Muscle layer of duodenum (tissue), 2 donors: ENCODE data around the gene ZNF444.

ENCODE experiments used
- H3K27ac ChIP-seq: one replicate; pipeline ENCODE4 v1.7.0; 2013; ENCODE audit warnings: mild to moderate bottlenecking, low read length
- H3K27me3 ChIP-seq: one replicate; pipeline ENCODE4 v1.7.0; 2013; ENCODE audit warnings: low read depth, mild to moderate bottlenecking, control low read depth, low read length
- H3K36me3 ChIP-seq, 2 donors: one replicate each; pipeline ENCODE4 v1.7.0; 2013; ENCODE audit warnings: low read length in 2 of 2, control low read depth in 1 of 2, mild to moderate bottlenecking in 1 of 2; ENCODE audit not compliant: insufficient read depth in 2 of 2, control insufficient read depth in 1 of 2
- H3K4me1 ChIP-seq, 2 donors: one replicate each; pipeline ENCODE4 v1.7.0; 2013; ENCODE audit warnings: low read length in 2 of 2, mild to moderate bottlenecking in 2 of 2, control low read depth in 1 of 2, moderate library complexity in 1 of 2; ENCODE audit not compliant: insufficient read depth in 2 of 2, control insufficient read depth in 1 of 2
- H3K4me3 ChIP-seq, 2 donors: one replicate each; pipeline ENCODE4 v1.7.0; 2013; ENCODE audit warnings: low read length in 2 of 2, low read depth in 1 of 2, mild to moderate bottlenecking in 1 of 2
- H3K9me3 ChIP-seq, 2 donors: one replicate each; pipeline ENCODE4 v1.7.0; 2013; ENCODE audit warnings: low read length in 2 of 2, control low read depth in 1 of 2, mild to moderate bottlenecking in 1 of 2; ENCODE audit not compliant: control insufficient read depth in 1 of 2
- donor health status: healthy.

ZNF444 gene

GRCh38 chr19:56149656-56150038, 8.6 kb downstream of the ZNF444 start:
- no peaks in the 10 kb centered on the region for H3K27me3 ChIP-seq
- H3K4me3 ChIP-seq = no peak overlapping the region
- no peak overlapping the region for H3K27ac ChIP-seq
- H3K36me3 ChIP-seq = peaks cover 8 to 42% of the 10 kb centered on the region in 2 donors
- no peaks in the 10 kb centered on the region for H3K9me3 ChIP-seq
- peaks cover 0 to 4% of the 10 kb centered on the region in 2 donors for H3K4me1 ChIP-seq

GRCh38 chr19:56150358-56150757, 9.3 kb downstream of the ZNF444 start:
- H3K27me3 ChIP-seq = no peaks in the 10 kb centered on the region
- H3K9me3 ChIP-seq = no peaks in the 10 kb centered on the region
- no peak overlapping the region for H3K27ac ChIP-seq
- H3K4me3 ChIP-seq = no peak overlapping the region
- H3K36me3 ChIP-seq = peaks cover 10 to 44% of the 10 kb centered on the region in 2 donors
- H3K4me1 ChIP-seq = peaks cover 0 to 4% of the 10 kb centered on the region in 2 donors

GRCh38 chr19:56152644-56153043, 11.6 kb downstream of the ZNF444 start:
- no peaks in the 10 kb centered on the region for H3K27me3 ChIP-seq
- H3K4me3 ChIP-seq = no peak overlapping the region
- H3K27ac ChIP-seq = no peak overlapping the region
- H3K36me3 ChIP-seq = peaks cover 16 to 32% of the 10 kb centered on the region in 2 donors
- H3K9me3 ChIP-seq = no peaks in the 10 kb centered on the region
- H3K4me1 ChIP-seq = peaks cover 0 to 4% of the 10 kb centered on the region in 2 donors

- H3K4me1 ChIP-seq = peaks cover 0 to 4% of the 10 kb centered on the region in 2 donors
- peaks cover 10 to 31% of the 10 kb centered on the region in 2 donors for H3K36me3 ChIP-seq
- H3K9me3 ChIP-seq = no peaks in the 10 kb centered on the region
- no peak overlapping the region for H3K27ac ChIP-seq
- no peak overlapping the region for H3K4me3 ChIP-seq
- no peaks in the 10 kb centered on the region for H3K27me3 ChIP-seq
Measured at GRCh38 chr19:56153507-56153906, 12.4 kb downstream of the ZNF444 start.

- Histone ChIP-seq H3K27me3 (no peaks in the 10 kb centered on the region), H3K27ac (no peak overlapping the region), H3K36me3 (peaks cover 14 to 34% of the 10 kb centered on the region in 2 donors), H3K4me3 (no peak overlapping the region), H3K4me1 (peaks cover 0 to 2% of the 10 kb centered on the region in 2 donors), H3K9me3 (no peaks in the 10 kb centered on the region)
Measured at GRCh38 chr19:56155124-56155687, 14.1 kb downstream of the ZNF444 start.

GRCh38 chr19:56156768-56157167, 15.7 kb downstream of the ZNF444 start:
- Histone ChIP-seq H3K36me3 (peaks cover 17 to 45% of the 10 kb centered on the region in 2 donors), H3K4me1 (no peaks in the 10 kb centered on the region), H3K27me3 (no peaks in the 10 kb centered on the region), H3K4me3 (no peak overlapping the region), H3K27ac (no peak overlapping the region), H3K9me3 (no peaks in the 10 kb centered on the region)

- Histone ChIP-seq H3K4me1 (no peaks in the 10 kb centered on the region), H3K36me3 (peaks cover 17 to 45% of the 10 kb centered on the region in 2 donors), H3K27me3 (no peaks in the 10 kb centered on the region), H3K27ac (no peak overlapping the region), H3K9me3 (no peaks in the 10 kb centered on the region), H3K4me3 (no peak overlapping the region)
Measured at GRCh38 chr19:56158170-56158757, 17.2 kb downstream of the ZNF444 start.

GRCh38 chr19:56159009-56159559, 18.0 kb downstream of the ZNF444 start:
- no peaks in the 10 kb centered on the region for H3K9me3 ChIP-seq
- no peak overlapping the region for H3K4me3 ChIP-seq
- H3K27ac ChIP-seq = no peak overlapping the region
- H3K4me1 ChIP-seq = no peaks in the 10 kb centered on the region
- H3K27me3 ChIP-seq = no peaks in the 10 kb centered on the region
- H3K36me3 ChIP-seq = peaks cover 17 to 45% of the 10 kb centered on the region in 2 donors

GRCh38 chr19:56159622-56160271, 18.7 kb downstream of the ZNF444 start:
- no peaks in the 10 kb centered on the region for H3K4me1 ChIP-seq
- H3K27ac ChIP-seq = no peak overlapping the region
- no peaks in the 10 kb centered on the region for H3K27me3 ChIP-seq
- peaks cover 17 to 45% of the 10 kb centered on the region in 2 donors for H3K36me3 ChIP-seq
- no peaks in the 10 kb centered on the region for H3K9me3 ChIP-seq
- no peak overlapping the region for H3K4me3 ChIP-seq

GRCh38 chr19:56161534-56161933, 20.4 kb downstream of the ZNF444 start:
- Histone ChIP-seq H3K4me1 (no peaks in the 10 kb centered on the region), H3K9me3 (no peaks in the 10 kb centered on the region), H3K4me3 (no peak overlapping the region), H3K36me3 (peaks cover 10 to 38% of the 10 kb centered on the region in 2 donors), H3K27me3 (no peaks in the 10 kb centered on the region), H3K27ac (no peak overlapping the region)

- no peak overlapping the region for H3K27ac ChIP-seq
- H3K27me3 ChIP-seq = no peaks in the 10 kb centered on the region
- peaks cover 10 to 38% of the 10 kb centered on the region in 2 donors for H3K36me3 ChIP-seq
- no peak overlapping the region for H3K4me3 ChIP-seq
- no peaks in the 10 kb centered on the region for H3K4me1 ChIP-seq
- H3K9me3 ChIP-seq = no peaks in the 10 kb centered on the region
Measured at GRCh38 chr19:56162258-56162657, 21.2 kb downstream of the ZNF444 start.
